NCI-H128 (cell line): ENCODE measurements around the gene POLR2C.

Experiments used
- DNase-seq: peaks from one replicate; lab custom pipeline; 2025; ENCODE audit not compliant: unreplicated experiment; lab: John Stamatoyannopoulos, UW

POLR2C gene

DNA sequence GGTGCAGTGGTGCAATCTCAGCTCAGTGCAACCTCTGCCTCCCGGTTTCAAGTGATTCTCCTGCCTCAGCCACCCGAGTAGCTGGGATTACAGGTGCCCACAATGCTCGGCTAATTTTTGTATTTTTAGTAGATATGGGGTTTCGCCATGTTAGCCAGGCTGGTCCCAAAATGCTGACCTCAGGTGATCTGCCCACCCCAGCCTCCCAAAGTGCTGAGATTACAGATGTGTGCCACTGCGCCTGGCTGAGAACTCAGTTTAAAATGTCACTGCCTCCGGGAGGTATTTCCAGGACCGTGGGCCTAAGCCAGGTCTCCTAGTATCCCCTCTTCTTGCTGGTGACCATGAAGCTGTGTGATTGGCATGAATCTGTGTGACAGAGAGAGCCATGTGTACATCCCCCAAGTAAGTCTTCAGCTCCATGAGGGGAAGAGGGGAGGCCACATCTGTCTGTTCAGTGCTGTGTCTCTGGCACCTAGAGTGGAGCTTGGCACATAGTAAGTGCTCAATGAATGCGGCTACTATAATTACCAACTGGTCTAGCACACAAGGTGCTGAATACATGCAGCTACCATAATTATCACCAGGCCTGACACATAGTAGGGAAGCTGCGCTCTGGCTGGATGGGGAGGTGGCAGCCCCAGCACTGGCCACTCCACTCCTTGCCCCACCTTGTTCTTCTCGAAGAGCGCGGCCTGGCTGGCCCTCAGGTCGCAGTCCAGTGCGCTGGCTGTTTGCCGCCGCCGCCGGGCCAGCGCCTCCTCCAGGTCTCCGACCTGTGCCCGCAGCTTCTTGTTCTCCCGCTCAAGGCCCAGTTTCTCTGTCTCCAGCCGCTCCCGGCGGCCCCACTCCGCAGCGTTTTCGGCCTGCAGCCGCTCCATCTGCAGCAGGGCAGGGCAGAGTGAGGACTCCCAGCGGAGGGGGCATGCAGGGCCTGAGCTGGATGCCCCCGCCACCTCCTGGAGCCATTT lies 55.2 kb downstream of the POLR2C start:
- DNase-seq, result no peak

DNA sequence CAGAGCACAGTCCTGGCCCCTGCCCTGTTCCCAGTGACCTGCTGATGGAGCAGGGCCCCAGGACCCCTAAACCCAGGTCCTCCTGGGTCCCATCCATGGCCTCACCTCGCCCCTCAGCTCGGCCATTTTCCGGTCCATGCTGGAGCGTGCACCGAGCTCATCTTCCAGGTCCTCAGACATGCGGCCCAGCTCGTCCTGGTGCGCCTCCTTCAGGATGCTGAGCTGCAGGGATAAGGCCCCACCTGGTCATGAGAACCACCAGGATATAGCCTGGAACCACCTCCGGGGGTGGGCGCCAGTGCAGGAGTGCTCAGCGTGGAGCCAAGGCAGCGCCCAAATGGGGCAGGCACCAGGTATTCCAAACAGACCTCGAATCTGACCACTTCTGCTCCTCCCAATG lies 56.0 kb downstream of the POLR2C start:
- no peak for DNase-seq

DNA sequence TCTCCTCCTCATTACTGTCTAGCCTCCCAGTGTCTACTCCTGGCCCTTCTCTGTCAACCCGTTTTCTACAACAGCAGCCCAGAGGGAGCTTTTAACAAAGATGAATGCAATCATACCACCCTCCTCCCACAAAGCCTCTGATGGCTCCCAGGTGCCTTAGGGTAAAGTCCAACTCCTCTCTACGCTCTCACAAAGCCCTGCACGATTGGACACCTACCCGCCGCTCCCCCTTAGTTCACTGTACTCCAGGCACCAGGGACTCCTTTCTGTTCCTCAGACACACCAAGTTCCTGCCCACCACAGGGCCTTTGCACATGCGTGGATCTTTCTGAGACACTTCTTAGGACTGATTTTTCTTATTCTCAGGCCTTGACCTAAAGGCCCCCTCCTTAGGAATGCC lies 56.4 kb downstream of the POLR2C start:
- no peak for DNase-seq

DNA sequence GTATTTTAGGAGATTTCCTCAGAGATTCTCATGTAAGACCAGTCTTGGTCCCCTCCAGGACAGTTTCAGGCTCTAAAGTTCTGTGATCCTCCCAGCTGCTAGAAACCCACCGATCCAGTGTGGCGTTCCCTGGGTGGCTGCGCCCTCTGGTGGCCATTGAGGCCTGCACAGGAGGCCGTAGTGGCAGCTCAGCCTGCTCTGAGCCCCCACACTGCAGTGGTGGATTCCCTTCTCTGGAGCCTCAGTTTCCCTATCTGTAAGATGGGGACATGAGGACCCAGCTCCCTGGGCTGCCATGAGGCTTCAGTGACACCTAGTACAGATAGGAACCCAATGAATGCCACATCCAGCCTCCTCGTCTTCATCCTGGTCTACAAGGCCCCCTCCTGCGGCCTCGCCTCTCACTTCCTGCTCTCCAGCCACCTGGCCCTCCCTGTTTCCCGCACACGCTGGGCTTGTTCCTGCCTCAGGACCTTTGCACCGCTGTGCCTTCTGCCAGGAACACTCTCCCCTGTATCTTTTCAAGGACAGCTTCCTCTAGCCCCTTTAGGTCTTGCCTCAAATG lies 57.4 kb downstream of the POLR2C start:
- DNase-seq, result peak; percentile 30
